Endothelial cell of hepatic sinusoid (primary cell): ENCODE data around the gene KLHDC3.

Experiments
- in situ Hi-C: cut with HindIII; loops from 2 replicates; pipeline ENCODE4 v1.10.0; 2017; ENCODE audit warnings: low sequenced_read_pairs

Gene KLHDC3, protein sequence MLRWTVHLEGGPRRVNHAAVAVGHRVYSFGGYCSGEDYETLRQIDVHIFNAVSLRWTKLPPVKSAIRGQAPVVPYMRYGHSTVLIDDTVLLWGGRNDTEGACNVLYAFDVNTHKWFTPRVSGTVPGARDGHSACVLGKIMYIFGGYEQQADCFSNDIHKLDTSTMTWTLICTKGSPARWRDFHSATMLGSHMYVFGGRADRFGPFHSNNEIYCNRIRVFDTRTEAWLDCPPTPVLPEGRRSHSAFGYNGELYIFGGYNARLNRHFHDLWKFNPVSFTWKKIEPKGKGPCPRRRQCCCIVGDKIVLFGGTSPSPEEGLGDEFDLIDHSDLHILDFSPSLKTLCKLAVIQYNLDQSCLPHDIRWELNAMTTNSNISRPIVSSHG

DNA sequence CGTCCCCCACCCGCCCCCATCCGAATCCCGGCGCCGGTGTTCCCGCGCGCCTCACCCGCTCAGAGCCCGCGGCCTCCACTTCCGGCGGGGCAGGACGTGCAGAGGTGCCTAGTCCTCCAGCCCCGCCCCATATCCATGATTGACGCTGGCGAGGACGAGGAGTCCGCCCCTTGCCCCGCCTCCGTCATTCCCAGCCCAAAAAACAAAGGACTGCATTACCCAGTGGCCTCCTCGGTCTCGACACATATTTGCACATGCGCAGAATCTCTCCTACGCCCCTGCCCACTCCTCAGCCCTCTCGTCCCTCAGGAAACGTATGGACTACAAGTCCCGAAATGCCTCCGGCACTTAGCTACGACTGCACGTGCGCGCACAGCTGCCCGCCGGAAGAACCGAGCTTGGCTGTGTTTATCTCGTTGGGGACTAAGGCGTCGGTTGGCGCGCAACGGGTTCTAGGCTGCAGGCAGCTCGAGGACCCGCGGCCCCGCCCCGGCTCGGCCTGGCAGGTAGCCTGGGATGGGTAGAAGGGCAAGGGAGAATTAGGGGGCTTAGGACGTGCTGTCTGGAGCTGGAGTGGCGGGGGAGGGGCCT lies at the start of gene KLHDC3, which contains the start of gene MEA1:
TSS of gene KLHDC3 (plus strand) at position 407 of the 591 bp plus-strand sequence. CDS start 2,944 bp downstream, outside the sequence.
TSS of gene MEA1 (minus strand) at position 104 of the 591 bp plus-strand sequence. CDS start 133 bp downstream, outside the sequence.
- in situ Hi-C loops, result no loop called here

DNA sequence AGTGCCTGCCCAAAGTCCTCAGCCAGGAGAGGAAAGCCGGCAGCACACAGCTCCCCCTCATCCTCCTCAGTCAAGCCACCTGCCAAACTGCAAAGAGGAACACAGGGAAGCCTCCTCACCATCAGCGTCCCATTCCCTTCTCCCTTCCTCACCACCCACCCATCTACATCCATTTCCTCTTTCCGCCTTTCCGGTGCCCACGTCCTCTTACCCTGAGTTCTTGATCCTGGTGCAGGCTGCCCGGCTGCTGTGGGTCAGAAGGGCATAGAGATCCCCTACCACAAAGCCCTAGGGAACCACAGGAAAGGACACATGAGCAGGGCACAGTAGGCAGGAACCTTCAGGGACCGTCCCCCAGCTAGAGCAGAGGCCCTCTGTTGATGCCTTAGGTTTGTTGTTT lies 47.5 kb upstream of the KLHDC3 start:
- in situ Hi-C loops, result no loop called here

DNA sequence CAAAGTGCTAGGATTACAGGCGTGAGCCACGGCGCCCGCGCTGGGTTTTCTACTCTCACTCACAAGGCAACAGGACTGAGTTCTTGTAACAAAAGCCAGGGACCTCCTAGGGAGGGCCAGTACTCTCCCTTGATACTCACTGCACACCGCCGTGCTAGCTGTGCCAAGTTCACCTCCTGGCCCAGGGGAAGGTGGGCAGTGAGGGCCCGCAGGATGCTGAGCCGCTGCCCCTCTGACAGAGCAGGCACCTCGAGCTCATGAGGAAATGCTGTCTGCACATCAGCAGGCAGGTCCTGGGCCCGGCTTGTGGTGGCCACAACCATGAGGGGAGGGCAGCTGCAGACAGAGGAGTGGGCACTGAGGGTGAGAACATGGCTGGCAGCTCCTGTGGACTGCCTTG lies 46.8 kb upstream of the KLHDC3 start:
- in situ Hi-C loops, result no loop called here

GRCh38 chr6:42968126-42968701 lies 45.8 kb upstream of the KLHDC3 start:
- in situ Hi-C loops, result no loop called here

GRCh38 chr6:42968783-42969182 lies 45.3 kb upstream of the KLHDC3 start:
- in situ Hi-C loops, result no loop called here

GRCh38 chr6:42969431-42969830 lies 44.6 kb upstream of the KLHDC3 start:
- in situ Hi-C loops, result no loop called here

DNA sequence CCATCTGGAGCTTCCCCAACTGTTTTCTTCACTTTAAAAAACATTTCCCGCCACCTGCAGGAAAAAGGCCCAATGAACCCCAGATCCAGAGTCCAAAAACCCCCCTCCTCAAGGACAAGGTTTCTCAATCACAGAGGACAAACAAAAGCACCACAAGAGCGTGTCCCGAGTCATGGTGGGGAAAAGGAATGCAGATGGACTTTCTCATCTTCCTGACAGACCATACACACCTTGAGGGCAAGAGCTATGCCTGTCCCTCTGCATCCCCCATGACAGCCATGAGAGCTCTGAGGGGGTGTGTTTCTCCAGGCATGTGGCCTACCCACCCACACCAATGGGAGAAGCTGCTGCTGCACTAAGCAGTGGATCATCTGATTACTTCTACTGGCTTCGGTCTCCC lies 44.1 kb upstream of the KLHDC3 start:
- in situ Hi-C loops, result no loop called here

- in situ Hi-C loops, result no loop called here
Observed at GRCh38 chr6:42970871-42971612, 43.0 kb upstream of the KLHDC3 start.

DNA sequence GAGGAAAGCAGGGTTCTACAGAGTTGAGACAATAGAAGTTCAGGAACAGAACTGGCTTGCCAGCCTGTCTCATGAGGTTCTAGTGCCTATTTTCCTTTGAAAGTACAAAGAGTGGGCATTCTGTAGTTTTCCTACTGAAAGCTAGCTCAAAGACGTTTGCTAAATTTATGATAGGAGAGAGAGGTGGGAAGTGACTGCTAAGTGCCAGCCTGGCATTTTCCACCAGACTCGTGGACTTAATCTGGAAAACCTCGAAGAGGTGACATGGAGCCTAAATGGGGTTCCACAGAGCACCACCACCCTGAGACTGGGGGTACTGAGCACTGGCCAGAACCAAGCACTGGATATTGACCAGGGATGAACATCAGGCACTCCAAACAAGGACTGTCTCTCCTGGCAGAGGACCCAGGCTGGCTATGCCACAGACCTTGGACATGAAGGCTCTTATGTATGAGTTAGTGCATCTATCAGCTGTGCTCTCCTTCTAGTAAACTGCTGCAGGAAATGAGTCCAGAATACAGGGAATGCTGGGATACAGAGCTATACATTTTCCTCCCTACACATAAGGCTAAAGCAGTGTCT lies 42.2 kb upstream of the KLHDC3 start:
- in situ Hi-C loops, result no loop called here

- in situ Hi-C loops, result no loop called here
Observed at GRCh38 chr6:42973926-42974325, 40.1 kb upstream of the KLHDC3 start.

DNA sequence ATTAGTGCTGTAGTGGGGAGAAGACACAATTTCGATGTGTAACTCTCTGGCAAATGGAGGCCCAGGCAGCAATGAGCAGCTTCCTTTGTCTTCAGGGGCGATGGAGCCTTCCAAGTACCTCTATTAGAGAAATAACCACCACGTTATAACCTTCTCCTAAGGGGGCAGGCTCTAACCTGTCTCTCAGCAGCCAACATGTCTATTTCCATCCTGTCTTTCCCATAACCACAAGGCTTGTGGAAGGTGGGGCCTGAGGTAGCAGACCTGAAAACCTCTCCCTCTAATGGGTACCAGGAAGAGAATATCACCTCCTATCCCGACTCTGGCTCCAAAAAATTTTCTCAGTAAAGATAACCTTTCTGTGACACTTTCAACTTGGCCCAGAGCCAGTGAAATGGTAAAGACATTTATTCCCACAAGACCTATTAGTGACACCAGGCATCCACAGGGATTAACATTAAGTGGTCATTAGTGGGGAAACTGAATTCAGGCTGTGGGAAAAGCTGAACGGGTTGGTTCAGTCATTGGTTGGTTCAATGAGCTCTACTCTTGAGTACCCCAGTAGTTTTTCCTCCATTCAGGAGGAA lies 39.0 kb upstream of the KLHDC3 start:
- in situ Hi-C loops, result no loop called here

GRCh38 chr6:42978487-42978838 lies 35.6 kb upstream of the KLHDC3 start:
- in situ Hi-C loops, result no loop called here

- in situ Hi-C loops, result no loop called here
Observed at GRCh38 chr6:42978839-42979522, 35.1 kb upstream of the KLHDC3 start, which contains the start of gene PEX6. Gene PEX6 (minus strand): TSS chr6:42979181. CDS start chr6:42979150, 31 bp downstream.

DNA sequence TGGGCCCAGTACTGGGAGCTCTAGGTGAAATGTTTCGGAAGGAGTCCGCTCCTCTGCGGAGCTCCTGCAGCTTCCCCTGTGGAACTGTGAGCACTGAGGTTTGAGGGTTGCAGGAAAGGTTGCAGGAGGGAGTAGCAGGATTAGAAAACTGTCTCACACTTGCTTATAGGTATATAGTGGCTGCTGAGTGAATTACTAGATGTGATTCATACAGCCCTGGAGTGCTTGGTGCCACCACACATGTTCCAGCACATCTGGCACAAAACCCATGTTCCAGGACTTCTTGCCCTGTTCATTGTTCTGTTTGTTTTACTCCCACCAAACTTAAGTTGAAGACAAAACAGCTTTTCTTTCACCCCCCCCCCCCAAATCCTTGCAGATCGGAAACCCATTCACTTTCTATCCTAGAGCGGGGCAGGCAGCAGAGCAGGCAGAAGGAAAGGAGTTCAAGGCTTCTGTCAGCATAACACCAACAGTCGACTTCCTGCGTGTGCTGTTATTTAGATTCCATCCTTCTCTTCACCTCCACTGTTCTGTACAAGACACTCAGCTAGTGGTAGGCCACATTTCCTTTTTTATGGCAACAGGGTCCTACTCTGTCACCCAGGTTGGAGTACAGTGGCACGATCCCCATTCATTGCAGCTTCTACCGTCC lies 34.4 kb upstream of the KLHDC3 start:
- in situ Hi-C loops, result no loop called here

GRCh38 chr6:42981836-42982235 lies 32.2 kb upstream of the KLHDC3 start:
- in situ Hi-C loops, result no loop called here

GRCh38 chr6:42984001-42984923 lies 29.8 kb upstream of the KLHDC3 start, which contains the start of gene PPP2R5D:
Gene PPP2R5D (plus strand): TSS chr6:42984570. CDS start chr6:42984678, 108 bp downstream.
- in situ Hi-C loops, result no loop called here

- in situ Hi-C loops, result no loop called here
Observed at GRCh38 chr6:42984924-42985475, 29.0 kb upstream of the KLHDC3 start.
